ENCODE data around the gene FAM135A.
"Not testable (repeated sequence)": the region's sequence is repeated elsewhere in the genome, so short reads cannot be mapped to it uniquely, and the experiment has no call there.

The FAM135A gene

GRCh38 chr6:70551566-70551965 lies 138.3 kb downstream of the FAM135A start:
- CTCF ChIA-PET, result interaction anchor here (0.9 to 1.4 kb wide), 2 partner anchors 133 to 135 kb away, joined by 4 to 5 read pairs; no protein-coding TSS in a partner anchor
- H3K27ac ChIP-seq (ENCODE audit: extremely low read depth, low read depth, low read length), result no peak overlapping the region
- no peaks in the 10 kb centered on the region for H3K9me3 ChIP-seq (ENCODE audit: control insufficient read depth, insufficient read depth, low read depth, low read length)
- POLR2A ChIA-PET, result no interaction called here
- H3K4me3 ChIP-seq (ENCODE audit: low read depth, low read length), result no peak overlapping the region
- no peak for TF ChIP-seq ZNF48 (tag by site-specific recombination; IDR thresholded peaks at IDR 0.05)
- no peak for TF ChIP-seq ZNF571 (tag by site-specific recombination; IDR thresholded peaks at IDR 0.05)
- no peak for TF ChIP-seq ZNF560 (tag by site-specific recombination; IDR thresholded peaks at IDR 0.05; ENCODE audit: borderline replicate concordance)
- peaks cover 0 to 3% of the 10 kb centered on the region in 2 experiments; a peak in 1 of 3 replicates for H3K36me3 ChIP-seq (ENCODE audit: control insufficient read depth in 2 of 2, insufficient read depth in 1 of 2, low read length in 2 of 2)
- no peaks in the 10 kb centered on the region for H3K4me1 ChIP-seq (ENCODE audit: control insufficient read depth, insufficient read depth, low read length)

- H3K27ac ChIP-seq (ENCODE audit: extremely low read depth, low read depth, low read length); POLR2A ChIA-PET; H3K4me1 ChIP-seq (ENCODE audit: control insufficient read depth, insufficient read depth, low read length); H3K4me3 ChIP-seq (ENCODE audit: low read depth, low read length); H3K36me3 ChIP-seq (ENCODE audit: control insufficient read depth in 2 of 2, insufficient read depth in 1 of 2, low read length in 2 of 2); H3K9me3 ChIP-seq (ENCODE audit: control insufficient read depth, insufficient read depth, low read depth, low read length): not testable (repeated sequence)
- CTCF ChIA-PET, result interaction anchor here (0.7 kb wide), 2 partner anchors 119 to 238 kb away, joined by 3 read pairs; no protein-coding TSS in a partner anchor
These were observed 139.1 kb downstream of the FAM135A start for GRCh38 chr6:70552286-70552940.

GRCh38 chr6:70552974-70553373 lies 139.7 kb downstream of the FAM135A start:
- no peaks in the 10 kb centered on the region for H3K9me3 ChIP-seq (ENCODE audit: control insufficient read depth, insufficient read depth, low read depth, low read length)
- H3K27ac ChIP-seq (ENCODE audit: extremely low read depth, low read depth, low read length), result no peak overlapping the region
- CTCF ChIA-PET, result interaction anchor here (0.7 to 1.3 kb wide), 4 partner anchors 33 to 238 kb away, joined by 3 to 5 read pairs (median 3); no protein-coding TSS in a partner anchor
- POLR2A ChIA-PET, result no interaction called here
- peak; percentile 53; the same call in 1 of the 2 replicates for TF ChIP-seq SCRT2 (tag by site-specific recombination; IDR thresholded peaks at IDR 0.05)
- no peak for TF ChIP-seq PBX3 (CRISPR knock-in tag; IDR thresholded peaks at IDR 0.05)
- H3K4me3 ChIP-seq (ENCODE audit: low read depth, low read length), result no peak overlapping the region
- peaks cover 0 to 3% of the 10 kb centered on the region in 2 experiments; a peak in 1 of 3 replicates for H3K36me3 ChIP-seq (ENCODE audit: control insufficient read depth in 2 of 2, insufficient read depth in 1 of 2, low read length in 2 of 2)
- H3K4me1 ChIP-seq (ENCODE audit: control insufficient read depth, insufficient read depth, low read length), result no peaks in the 10 kb centered on the region

- ChIA-PET POLR2A (no interaction called here), CTCF (interaction anchor here (0.8 to 1.2 kb wide), 4 partner anchors 9 to 248 kb away, joined by 3 to 4 read pairs (median 4); no protein-coding TSS in a partner anchor)
- no peak overlapping the region for H3K27ac ChIP-seq (ENCODE audit: extremely low read depth, low read depth, low read length)
- TF ChIP-seq ZNF747 (tag by site-specific recombination; IDR thresholded peaks at IDR 0.05) (no peak), SCRT1 (tag by site-specific recombination; IDR thresholded peaks at IDR 0.05; ENCODE audit: borderline replicate concordance) (no peak), GLIS1 (tag by site-specific recombination; IDR thresholded peaks at IDR 0.05) (no peak), ZNF239 (tag by site-specific recombination; IDR thresholded peaks at IDR 0.05) (no peak), FEZF1 (tag by site-specific recombination; IDR thresholded peaks at IDR 0.05) (no peak), ZNF280D (tag by site-specific recombination; IDR thresholded peaks at IDR 0.05) (no peak), KLF10 (tag by site-specific recombination; IDR thresholded peaks at IDR 0.05) (no peak), BCL11A (tag by site-specific recombination; IDR thresholded peaks at IDR 0.05; ENCODE audit: low read depth) (no peak), ZNF404 (tag by site-specific recombination; IDR thresholded peaks at IDR 0.05) (no peak), ZNF426 (tag by site-specific recombination; IDR thresholded peaks at IDR 0.05) (no peak), PRDM2 (tag by site-specific recombination; IDR thresholded peaks at IDR 0.05; ENCODE audit: borderline replicate concordance) (no peak), KLF8 (tag by site-specific recombination; IDR thresholded peaks at IDR 0.05) (no peak)
These were observed 144.7 kb downstream of the FAM135A start for GRCh38 chr6:70557998-70558397.

More at GRCh38 chr6:70557998-70558397, 144.7 kb downstream of the FAM135A start:
- no peaks in the 10 kb centered on the region for H3K9me3 ChIP-seq (ENCODE audit: control insufficient read depth, insufficient read depth, low read depth, low read length)
- H3K4me1 ChIP-seq (ENCODE audit: control insufficient read depth, insufficient read depth, low read length), result no peaks in the 10 kb centered on the region
- H3K36me3 ChIP-seq (ENCODE audit: control insufficient read depth in 2 of 2, insufficient read depth in 1 of 2, low read length in 2 of 2), result peaks cover 0 to 5% of the 10 kb centered on the region in 2 experiments; a peak in 1 of 3 replicates
- no peak overlapping the region for H3K4me3 ChIP-seq (ENCODE audit: low read depth, low read length)

Measured in HEK293 (cell line).